Inferior parietal cortex (tissue), 1 donor: Measurements from ENCODE around the gene WDR35.
A peak's percentile ranks its signal among the peaks of the same experiment; 100 is the strongest.

Source experiments
- DNase-seq: peaks from one replicate; pipeline ENCODE4 v3.0.0-alpha.2; 2016; ENCODE audit errors: extremely low spot score

Gene WDR35

DNA sequence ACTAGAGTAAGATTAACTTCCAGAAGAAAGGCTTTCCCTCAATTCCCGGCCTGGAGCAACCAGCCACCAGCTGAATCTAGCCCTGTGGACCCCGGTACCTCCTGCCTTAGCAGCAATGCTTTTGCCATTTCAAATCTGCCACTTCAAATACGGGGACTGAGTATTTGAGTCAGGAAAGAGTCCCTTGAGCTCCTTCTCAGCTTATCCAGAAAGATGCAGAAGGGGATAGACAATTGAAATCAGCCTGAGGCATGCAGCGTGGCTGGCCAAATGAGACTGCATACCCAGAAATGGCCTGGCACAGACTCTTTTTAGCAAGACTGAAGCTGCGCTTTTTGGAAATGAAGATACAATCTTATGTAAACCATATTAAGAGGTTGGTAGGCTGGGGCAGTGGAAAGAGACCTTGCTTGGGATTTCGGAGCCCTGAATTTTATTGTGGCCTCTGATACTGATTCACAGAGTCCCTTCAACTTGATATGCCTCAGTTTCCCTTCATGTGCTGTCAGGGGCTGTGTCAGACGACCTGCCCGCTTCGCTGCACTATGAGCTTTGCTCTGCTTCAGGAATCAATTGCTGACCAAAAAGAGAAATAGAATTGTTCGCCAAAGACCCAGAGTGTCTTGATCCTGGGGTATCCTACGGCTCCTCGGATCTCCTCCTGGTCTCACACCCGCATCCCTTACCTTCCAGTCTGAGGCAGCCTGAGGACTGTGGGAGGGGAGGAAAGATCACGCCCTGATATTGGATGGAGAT, 21.5 kb upstream of the WDR35 start:
- DNase-seq, result no peak

DNA sequence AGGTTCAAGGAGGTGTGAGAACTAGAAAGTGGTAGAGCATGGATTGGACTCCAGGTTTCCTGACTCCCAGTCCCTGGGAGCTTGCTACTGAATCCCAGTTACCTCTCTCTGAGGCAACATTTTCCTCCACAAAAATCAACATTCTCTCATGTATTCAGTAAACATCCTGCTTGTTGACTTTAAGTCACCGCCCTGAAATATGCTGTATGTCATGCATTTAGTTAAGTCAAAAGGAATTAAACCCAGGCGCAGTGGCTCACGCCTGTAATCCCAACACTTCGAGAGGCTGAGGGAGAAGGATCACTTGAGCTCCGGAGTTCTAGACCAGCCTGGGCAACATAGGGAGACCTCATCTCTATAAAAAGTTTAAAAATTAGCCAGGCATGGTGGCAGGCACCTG, 18.8 kb upstream of the WDR35 start:
- DNase-seq, result no peak

DNA sequence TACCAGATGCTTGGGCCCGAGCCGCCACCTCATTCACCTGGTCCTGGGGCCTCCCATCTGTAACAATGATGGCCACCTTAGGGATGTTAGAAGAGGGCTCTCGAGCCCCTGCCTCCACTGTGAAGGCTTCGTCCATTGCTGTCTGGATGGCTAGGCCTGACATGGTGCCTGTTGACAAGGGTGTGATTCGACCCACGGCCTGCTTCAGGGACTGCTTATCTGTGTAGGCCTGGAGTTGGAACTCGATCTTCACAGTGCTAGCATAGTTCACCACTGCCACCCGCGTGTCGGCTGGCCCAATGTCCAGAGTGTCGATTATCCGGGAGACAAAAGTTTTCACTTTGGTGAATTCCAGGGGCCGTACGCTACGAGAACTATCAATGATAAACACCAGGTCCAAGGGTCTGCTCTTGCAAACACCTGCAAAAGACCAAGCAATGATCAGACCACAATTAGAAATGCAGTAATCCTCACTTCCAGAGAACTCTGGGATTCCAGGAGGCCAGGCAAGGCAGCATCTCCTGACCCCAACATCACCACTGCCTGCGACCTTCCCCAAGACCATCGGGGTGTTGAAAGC, 16.1 kb upstream of the WDR35 start:
- DNase-seq, result no peak

- DNase-seq, result no peak
Measured at GRCh38 chr2:20005067-20005627, 15.2 kb upstream of the WDR35 start.

GRCh38 chr2:20001361-20001863, 11.5 kb upstream of the WDR35 start:
- DNase-seq, result no peak

DNA sequence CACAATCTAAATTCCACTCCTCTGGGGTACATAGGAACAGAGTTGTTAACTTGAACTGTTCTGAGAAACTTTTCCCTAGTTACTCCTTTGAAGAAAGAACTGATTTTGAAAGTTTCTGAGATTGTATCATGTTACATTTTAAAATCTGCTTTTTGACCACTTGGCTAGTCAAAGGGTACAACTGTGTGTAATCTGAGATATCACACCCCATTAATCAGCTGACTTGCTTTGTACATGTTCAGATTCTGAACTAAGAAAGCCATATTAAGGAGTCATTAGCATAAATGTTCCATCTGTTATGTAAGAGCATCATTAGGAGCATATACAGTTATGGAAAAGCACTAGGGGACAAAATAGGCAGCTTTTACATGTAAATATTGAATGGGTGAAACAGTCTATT, 3.8 kb upstream of the WDR35 start:
- DNase-seq, result no peak

DNA sequence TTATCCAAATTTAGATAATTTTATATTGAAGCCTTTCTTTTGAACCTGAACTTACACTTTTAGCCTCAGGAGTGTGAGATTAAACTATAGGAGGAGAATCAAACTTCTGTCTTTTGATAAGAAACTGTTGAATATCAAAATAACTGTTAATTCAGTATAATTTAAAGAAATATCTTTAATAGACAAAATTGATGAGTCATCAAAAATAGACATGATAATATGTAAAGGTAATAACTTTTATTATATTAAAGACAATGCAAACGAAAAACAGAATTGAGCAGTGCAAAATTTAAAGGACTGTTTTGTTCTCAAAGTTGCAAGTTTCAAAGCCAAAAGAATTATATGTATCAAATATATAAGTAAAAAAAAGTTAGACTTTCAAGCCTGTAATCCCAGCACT, 2.0 kb upstream of the WDR35 start:
- no peak for DNase-seq

GRCh38 chr2:19990416-19990728, 467 bp upstream of the WDR35 start:
- peak; percentile 34 for DNase-seq

GRCh38 chr2:19989342-19989666, 601 bp downstream of the WDR35 start:
- no peak for DNase-seq

DNA sequence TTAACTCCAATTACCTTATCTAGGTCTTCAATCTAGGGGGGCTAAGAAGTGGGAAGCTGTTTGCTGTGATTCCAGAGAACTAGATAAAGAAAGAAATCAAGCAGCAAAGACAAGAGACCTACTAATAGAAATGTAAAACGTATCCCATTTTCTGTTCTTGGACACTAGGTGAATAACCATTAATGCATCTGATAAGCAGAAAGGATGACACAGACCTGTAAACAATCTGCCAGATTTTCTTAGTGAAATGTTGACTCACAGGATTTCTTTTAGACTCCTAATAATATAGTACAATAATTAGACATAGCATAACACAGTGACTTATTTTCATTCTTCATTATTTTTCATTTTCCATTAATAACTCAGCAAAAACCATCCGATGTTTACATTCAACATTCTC, 1.3 kb downstream of the WDR35 start:
- DNase-seq, result no peak

GRCh38 chr2:19987936-19988335, 2.0 kb downstream of the WDR35 start:
- no peak for DNase-seq

DNA sequence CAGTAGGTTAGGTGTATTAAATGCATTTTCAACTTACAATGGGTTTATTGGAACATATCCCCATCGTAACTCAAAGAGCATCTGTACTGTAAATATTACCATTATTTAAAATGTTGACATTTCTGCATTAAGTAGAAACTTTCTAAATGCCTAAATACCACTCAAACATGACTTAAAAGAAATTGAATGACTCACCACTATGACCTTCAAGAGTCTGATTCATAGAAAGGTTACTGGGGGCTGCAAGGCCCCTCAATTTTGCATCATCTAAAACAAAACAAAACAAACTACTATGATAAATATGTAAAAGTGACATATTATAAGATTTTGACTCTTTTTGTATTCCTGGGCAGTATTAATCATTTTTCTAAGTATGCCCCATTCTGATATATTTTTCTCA, 7.6 kb downstream of the WDR35 start:
- no peak for DNase-seq

DNA sequence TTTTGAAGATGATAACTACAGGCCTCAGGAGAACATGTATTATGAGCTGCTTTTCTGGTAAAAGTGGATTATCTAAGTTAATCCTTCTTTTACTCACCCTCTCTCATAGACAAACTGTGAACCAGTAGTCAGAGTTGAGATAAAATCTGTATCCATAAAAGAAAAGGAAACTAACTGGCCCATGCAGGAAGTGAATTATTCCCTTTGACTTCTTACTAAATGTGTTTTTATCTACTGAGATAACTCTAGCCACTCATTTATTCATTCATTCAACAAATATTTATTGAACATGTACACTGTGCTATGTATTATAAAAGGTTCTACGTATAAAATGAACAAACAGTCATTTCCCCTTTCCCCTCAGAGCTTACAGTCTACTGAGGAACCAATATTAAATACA, 10.0 kb downstream of the WDR35 start:
- DNase-seq, result no peak

GRCh38 chr2:19973466-19973865, 16.4 kb downstream of the WDR35 start:
- no peak for DNase-seq

DNA sequence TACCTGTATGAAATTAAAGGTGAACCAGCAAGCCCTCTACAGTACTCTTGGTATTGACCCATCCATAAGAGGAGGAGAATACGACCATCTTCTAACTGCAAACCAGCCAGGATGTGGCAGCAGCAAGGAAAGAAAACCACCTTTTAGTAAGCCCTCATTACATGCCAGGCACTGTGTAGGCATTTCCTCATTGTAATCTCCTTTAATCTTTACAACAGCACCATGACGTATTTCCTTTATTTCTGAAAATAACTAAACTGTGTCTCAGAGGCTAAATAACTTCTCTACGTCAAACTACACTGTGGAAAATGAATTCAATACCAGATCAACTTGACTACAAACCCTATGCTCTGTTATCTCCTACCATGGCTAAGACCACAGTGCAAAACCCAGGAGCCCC, 18.2 kb downstream of the WDR35 start:
- no peak for DNase-seq

DNA sequence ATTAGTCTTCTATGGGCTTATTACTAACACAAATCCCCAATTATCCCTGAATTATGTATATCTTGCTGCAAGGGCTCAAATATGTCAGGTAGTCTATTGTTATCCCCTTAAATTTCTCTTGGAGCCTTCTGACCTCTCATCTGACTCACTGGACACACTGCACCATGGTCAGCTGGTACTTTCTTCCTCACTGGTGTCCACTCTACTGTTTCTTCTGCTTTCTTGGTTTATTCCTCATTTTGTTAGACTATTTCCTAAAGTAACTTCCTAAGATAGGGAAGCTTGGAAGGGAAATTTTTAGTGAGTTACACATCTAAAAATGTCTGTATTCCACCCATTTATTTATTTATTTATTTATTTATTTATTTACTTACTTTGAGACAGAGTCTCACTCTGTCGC, 26.5 kb downstream of the WDR35 start:
- no peak for DNase-seq

DNA sequence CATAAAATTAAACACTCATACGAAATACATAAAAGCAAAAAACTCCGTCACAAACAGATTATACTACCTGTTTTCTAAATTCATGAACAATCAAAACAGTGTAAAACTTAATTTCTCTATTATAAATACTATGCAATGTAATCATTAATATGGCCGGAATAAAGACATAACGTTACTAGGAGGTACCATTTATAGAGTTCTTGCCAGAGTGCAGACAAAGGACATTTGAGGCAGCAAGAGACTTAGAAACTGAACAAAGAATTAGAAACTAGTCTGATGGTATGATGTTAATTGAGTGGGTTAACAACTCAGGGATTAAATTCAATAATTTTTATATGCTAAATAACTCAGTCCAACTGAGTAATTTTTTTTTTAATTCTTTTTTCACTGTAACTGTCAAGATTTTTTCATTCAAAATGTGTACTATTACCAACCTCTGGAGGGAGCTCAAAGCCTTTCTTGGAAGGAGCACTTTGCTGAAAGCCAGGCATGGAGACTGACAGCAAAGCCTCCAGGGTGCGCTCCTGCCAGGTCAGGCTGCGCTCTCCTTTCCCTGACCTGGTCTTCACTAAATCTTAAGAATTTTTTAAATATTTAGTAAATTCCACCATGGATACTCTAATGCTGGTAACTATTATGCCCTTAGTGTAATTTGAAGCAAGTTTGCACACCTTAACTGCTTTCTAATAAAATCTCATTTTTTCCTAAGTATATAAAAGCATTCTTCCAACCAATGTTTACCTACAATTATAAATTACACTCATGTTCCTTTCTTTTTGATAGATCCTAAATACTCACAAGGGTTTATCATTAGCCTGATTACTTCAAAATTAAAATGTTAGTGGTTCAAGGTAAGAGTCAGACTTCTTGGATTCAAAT, 34.1 kb downstream of the WDR35 start:
- peak; percentile 72 for DNase-seq

- DNase-seq, result no peak
Measured at GRCh38 chr2:19949071-19949470, 40.8 kb downstream of the WDR35 start.

DNA sequence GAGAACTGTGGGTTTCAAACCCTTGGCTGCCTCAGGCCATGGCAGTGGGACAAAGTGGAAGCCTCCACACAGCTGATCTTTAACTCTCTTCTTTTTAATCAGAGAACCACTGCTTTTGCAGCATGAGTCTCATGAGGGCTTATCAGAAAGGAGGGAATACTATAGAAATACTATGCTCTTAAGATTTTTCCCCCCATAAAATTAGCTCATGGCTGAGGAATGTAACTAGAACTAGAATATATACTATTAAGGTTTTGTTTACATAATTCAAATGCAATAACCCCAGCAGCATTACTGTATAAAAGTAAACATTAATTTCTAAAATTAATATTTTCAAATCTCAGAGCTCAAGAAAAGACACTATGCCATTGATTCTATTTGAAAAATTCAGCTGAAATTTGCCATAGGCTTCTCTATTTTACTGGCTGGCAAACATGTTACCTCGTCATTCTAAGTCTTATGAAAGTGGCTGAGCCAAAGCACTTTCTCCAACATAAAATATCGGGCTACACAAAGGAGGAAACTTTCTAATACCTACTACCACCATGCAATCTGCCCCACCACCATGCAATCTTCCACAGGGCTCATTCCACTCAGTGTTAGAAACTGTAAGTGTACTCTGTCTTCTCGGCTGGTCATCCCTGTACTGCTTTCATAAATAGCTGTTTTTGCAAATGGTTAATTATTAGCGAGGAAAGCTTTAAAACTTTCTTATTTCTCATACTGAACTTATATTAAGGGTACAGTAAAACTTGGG, 42.5 kb downstream of the WDR35 start:
- no peak for DNase-seq

DNA sequence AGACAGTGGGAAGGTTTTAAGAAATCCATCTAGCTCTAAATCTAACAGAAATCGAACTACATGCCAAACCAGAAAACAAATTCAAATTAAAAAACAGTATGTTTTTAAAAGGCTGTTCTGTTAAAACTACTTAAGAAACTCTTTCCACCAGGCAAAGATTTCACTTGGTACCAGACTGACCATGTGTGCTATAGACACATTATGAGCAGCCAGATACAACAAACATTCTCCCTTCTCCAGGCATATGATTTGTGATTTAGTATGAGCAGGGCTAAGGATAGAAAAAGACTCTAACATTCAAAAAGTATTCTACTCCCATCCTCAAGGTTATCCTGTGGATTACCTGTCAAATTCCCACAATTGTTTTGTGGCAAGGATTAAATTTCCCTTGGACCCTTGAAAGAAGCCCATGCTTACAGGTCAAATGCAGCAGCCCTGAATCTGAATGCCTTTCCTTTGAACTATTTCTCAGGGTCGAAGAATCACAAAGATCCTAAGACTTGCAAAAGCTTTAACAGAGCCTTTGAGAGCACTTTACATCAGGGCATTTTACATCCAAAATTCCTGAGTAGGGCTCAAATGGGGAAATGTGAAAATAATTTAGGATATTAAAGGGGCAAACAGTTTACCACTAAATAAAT, 45.6 kb downstream of the WDR35 start:
- DNase-seq, result no peak

GRCh38 chr2:19943189-19943588, 46.7 kb downstream of the WDR35 start:
- no peak for DNase-seq
